ENCODE measurements around the gene YARS1. TPM values are rescaled to one million over a fixed set of nuclear protein-coding genes. Genes with fewer than 3 reads are reported as not detected.

The YARS1 gene
- total RNA-seq, 1 experiment from 2014 or later: 194 TPM

GRCh38 chr1:32755810-32756159, 61.4 kb downstream of the YARS1 start:
- Histone ChIP-seq H2BK20ac (ENCODE audit: low read depth, low read length, poor library complexity, severe bottlenecking) (no peak overlapping the region), H3K27me3 (ENCODE audit: insufficient read depth, low read length) (no peaks in the 10 kb centered on the region), H3K23ac (ENCODE audit: insufficient read length, low read depth, low read length) (no peak overlapping the region), H3K9ac (ENCODE audit: extremely low read depth, insufficient read length, low read length) (no peak overlapping the region), H2BK15ac (ENCODE audit: low read depth, low read length) (no peak overlapping the region), H4K20me1 (ENCODE audit: control insufficient read depth, insufficient read depth, insufficient read length) (no peaks in the 10 kb centered on the region), H4K91ac (ENCODE audit: insufficient read length, low read depth, low read length) (no peak overlapping the region), H2AFZ (ENCODE audit: low read length) (no peak overlapping the region), H3K23me2 (ENCODE audit: insufficient read length, low read depth, low read length, poor library complexity, severe bottlenecking) (peaks cover 9% of the 10 kb centered on the region), H3K79me1 (ENCODE audit: insufficient read depth, low read depth, low read length, poor library complexity, severe bottlenecking) (no peaks in the 10 kb centered on the region), H4K5ac (ENCODE audit: insufficient read length, low read depth, low read length) (no peak overlapping the region), H3K4ac (ENCODE audit: low read depth, low read length) (no peak overlapping the region), H3K79me2 (ENCODE audit: insufficient read depth, low read length) (peaks cover 13% of the 10 kb centered on the region; the same call in 1 of the 2 replicates), H3K27ac (ENCODE audit: insufficient read length, low read depth, low read length) (no peak overlapping the region), H3K4me1 (ENCODE audit: insufficient read depth, low read length) (peaks cover 21% of the 10 kb centered on the region; the same call in 1 of the 2 replicates), H3K18ac (ENCODE audit: insufficient read length, low read depth, low read length) (no peak overlapping the region), H2BK12ac (ENCODE audit: insufficient read length, low read depth, low read length) (peak overlapping the region; percentile 37), H4K8ac (replicated peaks; ENCODE audit: insufficient read length, low read depth, low read length) (no peak overlapping the region), H3K9me3 (ENCODE audit: control insufficient read depth, low read depth, low read length) (no peaks in the 10 kb centered on the region), H3K4me2 (ENCODE audit: insufficient read depth, insufficient read length, low read length) (peak overlapping the region; percentile 100), H2BK5ac (ENCODE audit: insufficient read length, low read length) (no peak overlapping the region), H3K56ac (ENCODE audit: insufficient read length, low read depth, low read length) (no peak overlapping the region), H2BK120ac (ENCODE audit: low read depth, low read length, poor library complexity, severe bottlenecking) (no peak overlapping the region), H2AK5ac (ENCODE audit: insufficient read length, low read length) (no peak overlapping the region), H3T11ph (ENCODE audit: low read length) (no peak overlapping the region), H3K14ac (ENCODE audit: insufficient read depth, low read length) (no peak overlapping the region)
- DNase-seq: no peak
- TF ChIP-seq, protein P1, sequence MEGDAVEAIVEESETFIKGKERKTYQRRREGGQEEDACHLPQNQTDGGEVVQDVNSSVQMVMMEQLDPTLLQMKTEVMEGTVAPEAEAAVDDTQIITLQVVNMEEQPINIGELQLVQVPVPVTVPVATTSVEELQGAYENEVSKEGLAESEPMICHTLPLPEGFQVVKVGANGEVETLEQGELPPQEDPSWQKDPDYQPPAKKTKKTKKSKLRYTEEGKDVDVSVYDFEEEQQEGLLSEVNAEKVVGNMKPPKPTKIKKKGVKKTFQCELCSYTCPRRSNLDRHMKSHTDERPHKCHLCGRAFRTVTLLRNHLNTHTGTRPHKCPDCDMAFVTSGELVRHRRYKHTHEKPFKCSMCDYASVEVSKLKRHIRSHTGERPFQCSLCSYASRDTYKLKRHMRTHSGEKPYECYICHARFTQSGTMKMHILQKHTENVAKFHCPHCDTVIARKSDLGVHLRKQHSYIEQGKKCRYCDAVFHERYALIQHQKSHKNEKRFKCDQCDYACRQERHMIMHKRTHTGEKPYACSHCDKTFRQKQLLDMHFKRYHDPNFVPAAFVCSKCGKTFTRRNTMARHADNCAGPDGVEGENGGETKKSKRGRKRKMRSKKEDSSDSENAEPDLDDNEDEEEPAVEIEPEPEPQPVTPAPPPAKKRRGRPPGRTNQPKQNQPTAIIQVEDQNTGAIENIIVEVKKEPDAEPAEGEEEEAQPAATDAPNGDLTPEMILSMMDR (conservative IDR thresholded peaks at IDR 0.05): no peak
- WGBS (ENCODE audit: extremely low coverage, insufficient read length, low lambda C conversion rate): no CpG with 5 or more reads among the region's 3 CpGs
- peaks cover 56 to 64% of the 10 kb centered on the region in 2 experiments for H3K4me1 Mint-ChIP-seq
- no peaks in the 10 kb centered on the region for H3K9me3 Mint-ChIP-seq
- H3K4me3 Mint-ChIP-seq: peak overlapping the region; percentile 89 to 97
- peak overlapping the region in 2 of 3 experiments; percentile 91 to 92; a peak in 4 of 7 replicates for H3K27ac Mint-ChIP-seq
- H3K36me3 Mint-ChIP-seq (ENCODE audit: insufficient read depth in 1 of 3, low read depth in 3 of 3): no peaks in the 10 kb centered on the region; a peak in 1 of 7 replicates
- no peaks in the 10 kb centered on the region for H3K27me3 Mint-ChIP-seq (ENCODE audit: low read depth)
